PC-3 (cell line): ENCODE data around the gene CTNND2. TPM values are rescaled to one million over a fixed set of nuclear protein-coding genes. Genes with fewer than 3 reads are reported as not detected.

Experiments
- ATAC-seq: fragments of 200-7000 bp; cut with Tn5 transposase; 2 replicates; pipeline ENCODE4 v1.9.1; 2020; ENCODE audit warnings: mild to moderate bottlenecking, moderate library complexity
- BruUV-seq: library from RNA; stranded (reverse); fragments of 400-500 nt; replicated peaks from 2 replicates; lab custom pipeline; 2021; lab: Mats Ljungman, UMichigan
- CTCF ChIA-PET: fragments of 300-600 bp; sonication (Branson Sonifier 250); formaldehyde crosslinking; loops from one replicate; lab custom pipeline; 2022; ENCODE audit warnings: antibody characterized with exemption; lab: Charles Lee
- POLR2A ChIA-PET: fragments of 300-600 bp; sonication (Branson Sonifier 250); formaldehyde crosslinking; loops from one replicate; lab custom pipeline; 2022; ENCODE audit warnings: antibody characterized with exemption; ENCODE audit not compliant: unreplicated experiment; lab: Charles Lee
- DNase-seq: peaks from one replicate; pipeline ENCODE4 v3.0.0-alpha.2; 2015
- H2AFZ ChIP-seq: fragments of 300-600 bp; sonication (generic); 2 replicates; pipeline ENCODE4 v1.6.0; 2016; ENCODE audit warnings: antibody characterized with exemption, low read length
- H3F3A ChIP-seq: fragments of 300-600 bp; sonication (generic); one replicate; pipeline ENCODE4 v1.6.0; 2017; ENCODE audit warnings: antibody characterized with exemption, low read length, control low read depth, mild to moderate bottlenecking; ENCODE audit not compliant: unreplicated experiment
- H3K27ac ChIP-seq: fragments of 300-600 bp; sonication (generic); 2 replicates; pipeline ENCODE4 v1.5.1; 2016; ENCODE audit warnings: mild to moderate bottlenecking, low read length
- H3K27me3 ChIP-seq: fragments of 300-600 bp; sonication (generic); 2 replicates; pipeline ENCODE4 v1.6.1; 2016; ENCODE audit warnings: low read length, mixed read lengths
- H3K36me3 ChIP-seq: fragments of 300-600 bp; sonication (generic); 2 replicates; pipeline ENCODE4 v1.6.1; 2016; ENCODE audit warnings: low read depth, mixed run types, low read length, mixed read lengths
- H3K4me1 ChIP-seq: fragments of 300-600 bp; sonication (generic); 2 replicates; pipeline ENCODE4 v1.5.1; 2016; ENCODE audit warnings: low read length; ENCODE audit not compliant: insufficient read depth
- H3K4me2 ChIP-seq: fragments of 300-600 bp; sonication (generic); 2 replicates; pipeline ENCODE4 v1.6.0; 2016; ENCODE audit warnings: low read length
- H3K4me3 ChIP-seq: fragments of 300-600 bp; sonication (generic); 2 replicates; pipeline ENCODE4 v1.5.1; 2016; ENCODE audit warnings: mild to moderate bottlenecking, low read length, mixed read lengths
- H3K79me2 ChIP-seq: fragments of 300-600 bp; sonication (generic); 2 replicates; pipeline ENCODE4 v1.6.1; 2017; ENCODE audit warnings: low read length, mixed read lengths
- H3K9ac ChIP-seq: fragments of 300-600 bp; sonication (generic); 2 replicates; pipeline ENCODE4 v1.6.0; 2016; ENCODE audit warnings: mild to moderate bottlenecking, low read length
- H3K9me2 ChIP-seq: fragments of 300-600 bp; sonication (generic); replicated peaks from 2 replicates; pipeline ENCODE4 v1.6.1; 2016; ENCODE audit warnings: mixed run types, low read length, mixed read lengths
- H3K9me3 ChIP-seq: fragments of 300-600 bp; sonication (generic); 2 replicates; pipeline ENCODE4 v1.6.1; 2016; ENCODE audit warnings: low read length, mixed read lengths
- H4K20me1 ChIP-seq: fragments of 300-600 bp; sonication (generic); 2 replicates; pipeline ENCODE4 v1.6.1; 2016; ENCODE audit warnings: low read length, mixed read lengths
- CTCF ChIP-seq: fragments of 300-600 bp; sonication (generic); conservative IDR thresholded peaks from 2 replicates; pipeline ENCODE4 v1.5.1; 2017; ENCODE audit warnings: antibody characterized with exemption, low read depth, mild to moderate bottlenecking, low read length
- EZH2 ChIP-seq: fragments of 300-600 bp; sonication (generic); IDR thresholded peaks from one replicate; pipeline ENCODE4 v1.6.1; 2017; ENCODE audit warnings: antibody characterized with exemption, mild to moderate bottlenecking, low read length; ENCODE audit not compliant: unreplicated experiment
- EZH2phosphoT487 ChIP-seq: fragments of 300-600 bp; sonication (generic); IDR thresholded peaks from 2 replicates; pipeline ENCODE4 v1.6.1; 2018; ENCODE audit warnings: mild to moderate bottlenecking, antibody characterized with exemption, low read length, borderline replicate concordance
- intact Hi-C: fragments of 100-400 bp; cut with micrococcal nuclease; formaldehyde crosslinking; loops from 2 replicates; pipeline ENCODE4 v1.9.0; 2023
- total RNA-seq: library from RNA; depleted of rRNA; stranded (reverse); fragments of >200 nt; gene quantifications from 2 replicates; pipeline ENCODE4 v1.2.3, GENCODE V29; 2014

The CTNND2 gene
- total RNA-seq, 1 experiment from 2014 or later: 1.8 TPM

GRCh38 chr5:11511878-11512277 lies 392.4 kb downstream of the CTNND2 start:
- H3K9me3 ChIP-seq: no peaks in the 10 kb centered on the region
- no peaks in the 10 kb centered on the region for H3K36me3 ChIP-seq
- BruUV-seq: no TSS peak
- ChIA-PET POLR2A (no interaction called here), CTCF (no interaction called here)
- peaks cover 12% of the 10 kb centered on the region; the same call in 1 of the 2 replicates for H3K27me3 ChIP-seq
- H3K4me2 ChIP-seq: no peak overlapping the region
- TF ChIP-seq CTCF: no peak
- no peak for TF ChIP-seq EZH2
- no peak for TF ChIP-seq EZH2phosphoT487
- H2AFZ ChIP-seq: no peak overlapping the region
- H3K9ac ChIP-seq: no peak overlapping the region
- H3F3A ChIP-seq: no peaks in the 10 kb centered on the region
- no peak overlapping the region for H3K4me3 ChIP-seq
- ATAC-seq (no peak), DNase-seq (no peak)
- no peaks in the 10 kb centered on the region for H3K4me1 ChIP-seq
- intact Hi-C loops: no loop called here
- no peaks in the 10 kb centered on the region for H3K79me2 ChIP-seq
- H3K9me2 ChIP-seq: no peaks in the 10 kb centered on the region
- no peak overlapping the region for H3K27ac ChIP-seq
- H4K20me1 ChIP-seq: no peaks in the 10 kb centered on the region

GRCh38 chr5:11510889-11511288 lies 393.4 kb downstream of the CTNND2 start:
- DNase-seq (no peak), ATAC-seq (no peak)
- Histone ChIP-seq H3K4me2 (no peak overlapping the region), H2AFZ (no peak overlapping the region), H4K20me1 (no peaks in the 10 kb centered on the region), H3K36me3 (no peaks in the 10 kb centered on the region), H3K9me3 (no peaks in the 10 kb centered on the region), H3K79me2 (no peaks in the 10 kb centered on the region), H3K4me3 (no peak overlapping the region), H3F3A (no peaks in the 10 kb centered on the region), H3K9ac (no peak overlapping the region), H3K4me1 (no peaks in the 10 kb centered on the region), H3K9me2 (no peaks in the 10 kb centered on the region), H3K27me3 (peaks cover 12% of the 10 kb centered on the region; the same call in 1 of the 2 replicates), H3K27ac (no peak overlapping the region)
- no TSS peak for BruUV-seq
- POLR2A ChIA-PET: no interaction called here
- CTCF ChIA-PET: no interaction called here
- no peak for TF ChIP-seq EZH2phosphoT487
- TF ChIP-seq EZH2: no peak
- no peak for TF ChIP-seq CTCF
- intact Hi-C loops: no loop called here

GRCh38 chr5:11509793-11510192 lies 394.5 kb downstream of the CTNND2 start:
- POLR2A ChIA-PET: no interaction called here
- H3K9ac ChIP-seq: no peak overlapping the region
- H3K27me3 ChIP-seq: peaks cover 12% of the 10 kb centered on the region; the same call in 1 of the 2 replicates
- CTCF ChIA-PET: no interaction called here
- no peak overlapping the region for H3K27ac ChIP-seq
- TF ChIP-seq EZH2 (no peak), CTCF (no peak), EZH2phosphoT487 (no peak)
- no peaks in the 10 kb centered on the region for H4K20me1 ChIP-seq
- H3K4me3 ChIP-seq: no peak overlapping the region
- ATAC-seq: no peak
- no peaks in the 10 kb centered on the region for H3K79me2 ChIP-seq
- H3K9me3 ChIP-seq: no peaks in the 10 kb centered on the region
- intact Hi-C loops: loop anchor here (5.0 kb wide), 1 partner anchor 48 kb away; no protein-coding TSS in a partner anchor
- no peaks in the 10 kb centered on the region for H3F3A ChIP-seq
- H2AFZ ChIP-seq: no peak overlapping the region
- H3K4me1 ChIP-seq: peaks cover 2% of the 10 kb centered on the region; the same call in 1 of the 2 replicates
- no peaks in the 10 kb centered on the region for H3K36me3 ChIP-seq
- H3K4me2 ChIP-seq: no peak overlapping the region
- no peaks in the 10 kb centered on the region for H3K9me2 ChIP-seq
- no TSS peak for BruUV-seq
- no peak for DNase-seq
